CD14-positive monocyte (primary cell): ENCODE data around the gene MIOX. TPM values are rescaled to one million over a fixed set of nuclear protein-coding genes. Genes with fewer than 3 reads are reported as not detected.

Experiments
- DNase-seq, 3 donors: peaks; one replicate each; pipeline ENCODE4 v3.0.0-alpha.2; 2011 to 2022
- H2AFZ ChIP-seq: 2 replicates; pipeline ENCODE4 v1.6.0; 2012; ENCODE audit warnings: mild to moderate bottlenecking, low read depth, low read length, inconsistent platforms; ENCODE audit not compliant: insufficient read depth, poor library complexity, severe bottlenecking
- H3K27ac ChIP-seq, 2 donors: 1 replicate in 1 of 2; 2 replicates in 1 of 2; pipeline ENCODE4 v1.5.1; 2012 to 2013; ENCODE audit warnings: low read length in 2 of 2, control low read depth in 1 of 2, inconsistent platforms in 1 of 2, low read depth in 1 of 2, mild to moderate bottlenecking in 1 of 2
- H3K27me3 ChIP-seq, 2 donors: one replicate each; pipeline versions ENCODE4 v1.6.0 to v1.6.1; 2011 to 2013; ENCODE audit warnings: low read length in 2 of 2; ENCODE audit not compliant: control insufficient read depth in 2 of 2, insufficient read depth in 2 of 2
- H3K36me3 ChIP-seq, 2 donors: replicated peaks in 1 of 2; 1 replicate in 1 of 2; 2 replicates in 1 of 2; pipeline versions ENCODE4 v1.5.1 to v1.6.1; 2012 to 2013; ENCODE audit warnings: low read length in 2 of 2, control low read depth in 1 of 2, inconsistent platforms in 1 of 2, mild to moderate bottlenecking in 1 of 2; ENCODE audit not compliant: insufficient read depth in 2 of 2, control insufficient read depth in 1 of 2
- H3K4me1 ChIP-seq, 2 donors: 1 replicate in 1 of 2; 2 replicates in 1 of 2; pipeline versions ENCODE4 v1.5.1 to v1.6.1; 2012 to 2013; ENCODE audit warnings: low read length in 2 of 2, control low read depth in 1 of 2, inconsistent platforms in 1 of 2, mild to moderate bottlenecking in 1 of 2, moderate library complexity in 1 of 2; ENCODE audit not compliant: insufficient read depth in 2 of 2, control insufficient read depth in 1 of 2
- H3K4me2 ChIP-seq: replicated peaks from 2 replicates; pipeline ENCODE3; 2012; ENCODE audit warnings: low read length, moderate library complexity, mild to moderate bottlenecking; ENCODE audit not compliant: poor library complexity, severe bottlenecking; ENCODE audit errors: extremely low read depth
- H3K4me3 ChIP-seq, 3 experiments: fragments of 200-600 bp in 1 of 3; sonication (generic) in 1 of 3; replicated peaks in 1 of 3; 1 replicate in 2 of 3; 2 replicates in 1 of 3; pipeline ENCODE4 v1.5.1; 2011 to 2013; ENCODE audit warnings: low read length in 3 of 3, mild to moderate bottlenecking in 3 of 3, control low read depth in 2 of 3, low read depth in 2 of 3, inconsistent platforms in 1 of 3, moderate library complexity in 1 of 3
- H3K79me2 ChIP-seq: 2 replicates; pipeline ENCODE4 v1.6.0; 2012; ENCODE audit warnings: mild to moderate bottlenecking, control low read depth, inconsistent platforms, low read length, moderate library complexity; ENCODE audit not compliant: insufficient read depth
- H3K9ac ChIP-seq: 2 replicates; pipeline ENCODE4 v1.6.0; 2017; ENCODE audit warnings: low read length, mild to moderate bottlenecking; ENCODE audit not compliant: insufficient read depth, poor library complexity, severe bottlenecking
- H3K9me3 ChIP-seq, 2 donors: replicated peaks in 1 of 2; 1 replicate in 1 of 2; 2 replicates in 1 of 2; pipeline versions ENCODE4 v1.5.1 to v1.6.1; 2012 to 2013; ENCODE audit warnings: low read length in 2 of 2, control low read depth in 1 of 2; ENCODE audit not compliant: control insufficient read depth in 1 of 2, insufficient read depth in 1 of 2
- H4K20me1 ChIP-seq: 2 replicates; pipeline ENCODE4 v1.6.0; 2012; ENCODE audit warnings: mild to moderate bottlenecking, low read length, control low read depth, moderate library complexity; ENCODE audit not compliant: insufficient read depth
- H3K27ac Mint-ChIP-seq, 7 donors: one replicate each; pipeline ENCODE4 v1.8.0; 2020; ENCODE audit warnings: mild to moderate bottlenecking in 7 of 7, mixed read lengths in 7 of 7, moderate library complexity in 6 of 7, inconsistent platforms in 2 of 7
- H3K27me3 Mint-ChIP-seq, 3 donors: one replicate each; pipeline ENCODE4 v1.8.0; 2021 to 2022; ENCODE audit warnings: low read depth in 3 of 3, mild to moderate bottlenecking in 3 of 3, mixed read lengths in 3 of 3, moderate library complexity in 3 of 3, inconsistent platforms in 1 of 3
- H3K36me3 Mint-ChIP-seq, 2 donors: one replicate each; pipeline ENCODE4 v1.8.0; 2020; ENCODE audit warnings: mixed read lengths in 2 of 2, inconsistent platforms in 1 of 2, mild to moderate bottlenecking in 1 of 2
- H3K4me1 Mint-ChIP-seq: one replicate; pipeline ENCODE4 v1.8.0; 2020; ENCODE audit warnings: mild to moderate bottlenecking, mixed read lengths
- H3K4me3 Mint-ChIP-seq, 2 donors: one replicate each; pipeline ENCODE4 v1.8.0; 2020; ENCODE audit warnings: mild to moderate bottlenecking in 2 of 2, mixed read lengths in 2 of 2, moderate library complexity in 1 of 2
- H3K9me3 Mint-ChIP-seq, 7 donors: one replicate each; pipeline ENCODE4 v1.8.0; 2020 to 2022; ENCODE audit warnings: mixed read lengths in 7 of 7, mild to moderate bottlenecking in 6 of 7, moderate library complexity in 6 of 7, inconsistent platforms in 2 of 7
- CTCF ChIP-seq: fragments of 200-600 bp; IDR thresholded peaks from one replicate; pipeline ENCODE4 v1.8.0; 2022; ENCODE audit warnings: antibody characterized with exemption, mild to moderate bottlenecking
- WGBS: methylation state at CpG from one replicate; pipeline ENCODE4 v1.1.5; 2013; ENCODE audit warnings: missing lambda C conversion rate; ENCODE audit not compliant: insufficient coverage; 5-methylcytosine and 5-hydroxymethylcytosine counted together
- intact Hi-C, 2 donors: fragments of 100-400 bp; cut with micrococcal nuclease; formaldehyde crosslinking; loops; one replicate each; pipeline versions ENCODE4 v1.15.0 to v1.15.1; 2023
- polyA plus RNA-seq, 3 donors: library from polyadenylated mRNA; depleted of rRNA in 1 of 3; unstranded in 2 of 3; stranded (reverse) in 1 of 3; fragments of 300-500 nt in 2 of 3; fragments of >200 nt in 1 of 3; fragmentation: Illumina TruSeq in 2 of 3; gene quantifications; 1 replicate in 2 of 3; 2 replicates in 1 of 3; pipeline ENCODE4 v1.2.3, GENCODE V29; 2012 to 2021

Gene MIOX
- polyA plus RNA-seq, 3 donors = not detected

- TF ChIP-seq CTCF = no peak
- H3K4me1 ChIP-seq = no peaks in the 10 kb centered on the region
- intact Hi-C loops = no loop called here
- H3K27ac Mint-ChIP-seq = peak overlapping the region in 5 of 7 donors; percentile 27 to 79 (median 74)
- H3K36me3 Mint-ChIP-seq = peaks cover 70 to 83% of the 10 kb centered on the region in 2 donors
- DNase-seq = no peak
- no peak overlapping the region for H3K9ac ChIP-seq
- H3K9me3 Mint-ChIP-seq = no peaks in the 10 kb centered on the region
- H3K9me3 ChIP-seq = no peaks in the 10 kb centered on the region
- WGBS = no CpG with 5 or more reads among the region's 5 CpGs
- H3K4me1 Mint-ChIP-seq = peaks cover 13% of the 10 kb centered on the region
- no peaks in the 10 kb centered on the region for H3K79me2 ChIP-seq
- peaks cover 10% of the 10 kb centered on the region for H4K20me1 ChIP-seq
- H3K4me3 ChIP-seq = no peak overlapping the region
- H3K4me3 Mint-ChIP-seq = no peak overlapping the region
- H3K27ac ChIP-seq = peak overlapping the region in 1 of 2 donors; percentile 46
- H2AFZ ChIP-seq = no peak overlapping the region
- H3K27me3 Mint-ChIP-seq = peaks cover 0 to 3% (median 1%) of the 10 kb centered on the region in 3 donors
- H3K4me2 ChIP-seq = no peak overlapping the region
- no peaks in the 10 kb centered on the region for H3K27me3 ChIP-seq
- H3K36me3 ChIP-seq = peaks cover 72 to 91% of the 10 kb centered on the region in 2 donors
Observed at GRCh38 chr22:50452649-50453048, 34.0 kb upstream of the MIOX start.

GRCh38 chr22:50454556-50455075 is 32.0 kb upstream of the MIOX start:
- H3K27me3 ChIP-seq = no peaks in the 10 kb centered on the region
- no peak for TF ChIP-seq CTCF
- Mint-ChIP-seq H3K4me1 (peaks cover 12% of the 10 kb centered on the region), H3K9me3 (no peaks in the 10 kb centered on the region), H3K36me3 (peaks cover 70 to 85% of the 10 kb centered on the region in 2 donors), H3K27ac (peak overlapping the region in 1 of 7 donors; percentile 20), H3K4me3 (no peak overlapping the region), H3K27me3 (peaks cover 0 to 1% (median 0%) of the 10 kb centered on the region in 3 donors)
- H3K9me3 ChIP-seq = no peaks in the 10 kb centered on the region
- no peak overlapping the region for H3K27ac ChIP-seq
- H4K20me1 ChIP-seq = peaks cover 9% of the 10 kb centered on the region
- H3K36me3 ChIP-seq = peaks cover 73 to 92% of the 10 kb centered on the region in 2 donors
- 94% methylated on average over 25 of the region's 27 CpGs for WGBS
- H3K4me3 ChIP-seq = no peak overlapping the region
- intact Hi-C loops = no loop called here
- no peaks in the 10 kb centered on the region for H3K79me2 ChIP-seq
- no peak overlapping the region for H2AFZ ChIP-seq
- no peak for DNase-seq
- H3K9ac ChIP-seq = no peak overlapping the region
- H3K4me2 ChIP-seq = no peak overlapping the region
- no peaks in the 10 kb centered on the region for H3K4me1 ChIP-seq
